T-helper 1 cell treated with Interleukin-12 subunit alpha and Interleukin-12 subunit beta and Interleukin-4 antibody, amounts not matched to agents 30 ng/mL and 1 ng/mL, for 36 hours (primary cell): ENCODE data around the gene AMZ1. TPM values are rescaled to one million over a fixed set of nuclear protein-coding genes. Genes with fewer than 3 reads are reported as not detected.

Experiments used
- total RNA-seq: library from RNA; stranded (reverse); gene quantifications from 2 replicates; pipeline ENCODE4 v1.2.3, GENCODE V29; 2022

AMZ1 gene
- total RNA-seq, 1 donor from 2014 or later = 0.27 TPM

Other genes with a start within 250 kb of the AMZ1 start
- not detected in 2 replicates for gene GRIFIN, start 211.8 kb upstream of the AMZ1 start, total RNA-seq
- 125 and 130 TPM in 2 replicates for gene LFNG, start 168.4 kb upstream of the AMZ1 start, total RNA-seq
- 36.4 and 38.1 TPM in 2 replicates for gene BRAT1, start 132.7 kb upstream of the AMZ1 start, total RNA-seq
- gene IQCE, start 129.2 kb upstream of the AMZ1 start, total RNA-seq = 12.1 and 14.9 TPM in 2 replicates
- gene TTYH3, start 56.2 kb upstream of the AMZ1 start, total RNA-seq = 22.4 and 23.7 TPM in 2 replicates
- gene GNA12, start 156.1 kb downstream of the AMZ1 start, total RNA-seq = 30.3 and 31.7 TPM in 2 replicates